Lung microvascular endothelial cell (primary cell): ENCODE data around the gene PTMA. TPM values are rescaled to one million over a fixed set of nuclear protein-coding genes. Genes with fewer than 3 reads are reported as not detected.
"Not testable (repeated sequence)": the region's sequence is repeated elsewhere in the genome, so short reads cannot be mapped to it uniquely, and the experiment has no call there.

Experiments used
- DNase-seq, 2 donors: peaks; one replicate each; pipeline versions ENCODE4 v3.0.0 to v3.0.0-alpha.2; 2010; ENCODE audit warnings: low read depth in 2 of 2
- total RNA-seq: library from RNA; depleted of rRNA; stranded (reverse); fragments of >200 nt; gene quantifications from 2 replicates; pipeline ENCODE4 v1.2.1, GENCODE V29; 2014

PTMA gene
- total RNA-seq, 1 donor from 2014 or later = 928 TPM

DNA sequence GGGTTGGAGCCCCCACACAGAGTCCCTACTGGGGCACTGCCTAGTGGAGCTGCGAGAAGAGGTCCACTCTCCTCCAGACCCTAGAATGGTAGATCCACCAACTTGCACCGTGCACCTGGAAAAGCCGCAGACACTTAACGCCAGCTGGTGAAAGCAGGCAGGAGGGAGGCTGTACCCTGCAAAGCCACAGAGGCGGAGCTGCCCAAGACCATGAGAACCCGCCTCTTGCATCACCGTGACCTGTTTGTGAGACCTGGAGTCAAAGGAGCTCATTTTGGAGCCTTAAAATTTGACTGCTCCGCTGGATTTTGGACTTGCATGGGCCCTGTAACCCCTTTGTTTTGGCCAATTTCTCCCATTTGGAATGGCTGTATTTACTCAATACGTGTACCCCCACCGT is 40.7 kb downstream of the PTMA start:
- DNase-seq = not testable (repeated sequence)

DNA sequence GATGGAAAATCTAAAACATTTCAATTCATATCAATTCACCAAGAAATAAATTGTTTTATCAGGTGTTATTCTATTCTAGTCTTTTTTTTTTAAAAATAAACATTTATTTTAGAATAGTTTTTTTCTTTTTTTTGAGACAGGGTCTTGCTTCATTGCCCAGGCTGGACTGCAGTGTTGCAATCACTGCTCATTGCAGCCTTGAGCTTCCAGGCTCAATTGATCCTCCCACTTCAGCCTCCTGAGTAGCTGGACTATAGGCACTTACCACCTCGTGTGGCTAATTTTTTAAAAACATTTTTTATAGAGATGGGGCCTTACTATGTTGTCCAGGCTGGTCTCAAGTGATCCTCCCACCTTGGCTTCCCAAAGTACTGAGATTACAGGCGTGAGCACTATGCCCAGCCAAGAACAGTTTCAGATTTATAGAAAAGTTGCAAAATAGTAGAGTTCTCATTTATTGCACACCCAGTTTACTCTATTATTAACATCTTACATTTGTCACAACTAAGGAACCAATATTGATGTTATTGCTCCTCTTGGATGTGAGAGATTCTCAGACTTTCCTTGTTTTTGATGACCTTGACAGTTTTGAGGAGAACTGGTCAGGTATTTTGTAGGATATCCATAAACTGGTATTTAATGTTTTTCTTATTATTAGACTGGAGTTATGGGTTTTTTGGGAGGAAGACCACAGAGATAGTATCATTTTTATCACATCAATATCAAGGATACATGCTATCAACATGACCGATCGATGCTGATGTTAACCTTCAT is 42.9 kb downstream of the PTMA start:
- DNase-seq = no peak

DNA sequence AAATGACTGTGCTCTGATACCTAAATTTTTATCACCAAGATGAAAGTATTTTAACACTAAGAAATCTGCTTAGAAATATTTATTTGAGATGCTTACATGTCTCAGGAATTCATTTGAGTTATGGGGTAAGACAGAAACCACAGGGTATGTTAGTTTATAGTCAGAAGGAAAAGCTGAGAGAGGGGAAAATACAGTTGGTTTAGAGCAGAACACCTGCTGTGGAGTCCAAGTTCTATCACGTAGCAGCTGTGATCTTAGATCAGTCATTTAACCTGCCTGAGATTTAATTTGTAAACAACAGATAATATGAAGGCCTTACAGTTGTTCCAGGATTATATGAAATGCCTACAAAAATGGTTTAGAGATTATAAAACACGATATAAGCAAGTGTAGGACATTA is 43.7 kb downstream of the PTMA start:
- no peak for DNase-seq

DNA sequence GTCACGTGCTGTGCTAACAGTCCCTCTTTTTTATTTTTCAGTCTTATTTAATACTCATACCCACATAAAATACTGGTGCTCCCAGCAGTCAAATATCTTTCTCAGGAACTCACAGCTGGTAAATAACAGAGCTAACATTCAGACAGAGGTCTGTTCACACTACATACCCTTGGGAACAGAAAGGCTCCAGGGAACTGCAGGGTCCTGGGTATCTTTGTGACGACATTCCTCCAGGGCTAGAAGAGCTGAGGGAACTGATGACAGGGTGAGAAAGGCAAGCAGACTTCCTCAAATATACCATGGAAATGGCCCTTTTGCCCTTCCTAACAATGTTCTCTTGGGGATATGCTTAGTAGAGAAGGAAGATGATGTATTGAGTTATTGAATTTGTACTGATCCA is 53.4 kb downstream of the PTMA start:
- no peak for DNase-seq

Other genes with a start within 250 kb of the PTMA start
- gene NCL, start 244.0 kb upstream of the PTMA start, total RNA-seq = 65.1 and 76.1 TPM in 2 replicates
- not detected in 2 replicates for gene NMUR1, start 178.1 kb upstream of the PTMA start, total RNA-seq
- not detected in 2 replicates for gene TEX44, start 115.7 kb upstream of the PTMA start, total RNA-seq
- gene PDE6D, start 72.8 kb downstream of the PTMA start, total RNA-seq = 14.8 and 19.6 TPM in 2 replicates
- 8.1 and 12.5 TPM in 2 replicates for gene COPS7B, start 77.9 kb downstream of the PTMA start, total RNA-seq
- gene NPPC, start 217.9 kb downstream of the PTMA start, total RNA-seq = 0.20 TPM in 1 of 2 replicates, not detected in the other